ENCODE measurements around the gene CYP2J2. TPM values are rescaled to one million over a fixed set of nuclear protein-coding genes. Genes with fewer than 3 reads are reported as not detected.
A peak's percentile ranks its signal among the peaks of the same experiment; 100 is the strongest.
"Not testable (repeated sequence)": the region's sequence is repeated elsewhere in the genome, so short reads cannot be mapped to it uniquely, and the experiment has no call there.

The CYP2J2 gene, protein sequence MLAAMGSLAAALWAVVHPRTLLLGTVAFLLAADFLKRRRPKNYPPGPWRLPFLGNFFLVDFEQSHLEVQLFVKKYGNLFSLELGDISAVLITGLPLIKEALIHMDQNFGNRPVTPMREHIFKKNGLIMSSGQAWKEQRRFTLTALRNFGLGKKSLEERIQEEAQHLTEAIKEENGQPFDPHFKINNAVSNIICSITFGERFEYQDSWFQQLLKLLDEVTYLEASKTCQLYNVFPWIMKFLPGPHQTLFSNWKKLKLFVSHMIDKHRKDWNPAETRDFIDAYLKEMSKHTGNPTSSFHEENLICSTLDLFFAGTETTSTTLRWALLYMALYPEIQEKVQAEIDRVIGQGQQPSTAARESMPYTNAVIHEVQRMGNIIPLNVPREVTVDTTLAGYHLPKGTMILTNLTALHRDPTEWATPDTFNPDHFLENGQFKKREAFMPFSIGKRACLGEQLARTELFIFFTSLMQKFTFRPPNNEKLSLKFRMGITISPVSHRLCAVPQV
- 10 to 100 TPM; 31.1 to 61.6 TPM for total RNA-seq
- long read RNA-seq, transcript CYP2J2-201 (9 exons, 1,896 nt), result major isoform, 71 of 87 reads
- long read RNA-seq, transcript CYP2J2-202 (8 exons, 1,667 nt), result minor isoform, 7 of 87 reads
- long read RNA-seq, partial matches to known transcripts, result 3 of 87 reads
- long read RNA-seq, other reads (novel, unspliced or antisense), result 4 of 87 reads

DNA sequence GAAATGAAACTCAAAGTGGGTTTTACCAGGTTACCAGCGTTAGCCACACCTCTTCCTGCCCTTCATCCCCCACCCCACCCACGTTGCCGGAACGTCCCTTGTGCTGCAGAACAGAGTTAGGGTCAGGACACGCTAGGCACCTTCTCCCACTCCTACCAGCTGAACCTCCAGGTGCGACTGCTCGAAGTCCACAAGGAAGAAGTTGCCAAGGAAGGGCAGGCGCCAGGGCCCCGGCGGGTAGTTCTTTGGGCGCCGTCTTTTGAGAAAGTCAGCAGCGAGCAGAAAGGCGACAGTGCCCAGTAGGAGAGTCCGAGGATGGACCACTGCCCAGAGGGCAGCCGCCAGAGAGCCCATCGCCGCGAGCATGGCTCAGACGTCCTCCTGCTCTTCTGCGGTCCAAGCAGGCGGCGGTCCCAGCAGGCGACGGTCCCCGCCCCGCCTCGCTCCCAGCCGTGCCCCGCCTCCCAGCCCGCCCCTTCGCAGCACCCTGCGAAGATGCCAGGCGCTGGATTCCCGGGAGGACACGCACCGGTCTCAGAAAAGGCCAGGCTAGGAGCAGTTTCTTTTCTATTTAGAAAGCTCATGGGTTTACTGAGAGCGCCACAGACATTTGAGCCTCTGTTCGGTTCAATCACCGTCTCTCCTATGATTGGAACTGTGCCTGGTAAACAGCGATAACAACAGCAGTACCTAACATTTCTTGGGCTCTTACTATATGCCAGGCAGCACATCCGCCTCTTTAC, at the start of gene CYP2J2:
Gene CYP2J2, minus strand, starts transcription at position 393 of the 743 bp plus-strand sequence. Its CDS starts 27 bp downstream, at position 366.
- DNase-seq, result peak; percentile 75 to 80
- peak; percentile 98 for ATAC-seq
- intact Hi-C loops (cut with DNase I, micrococcal nuclease), result no loop called here

DNA sequence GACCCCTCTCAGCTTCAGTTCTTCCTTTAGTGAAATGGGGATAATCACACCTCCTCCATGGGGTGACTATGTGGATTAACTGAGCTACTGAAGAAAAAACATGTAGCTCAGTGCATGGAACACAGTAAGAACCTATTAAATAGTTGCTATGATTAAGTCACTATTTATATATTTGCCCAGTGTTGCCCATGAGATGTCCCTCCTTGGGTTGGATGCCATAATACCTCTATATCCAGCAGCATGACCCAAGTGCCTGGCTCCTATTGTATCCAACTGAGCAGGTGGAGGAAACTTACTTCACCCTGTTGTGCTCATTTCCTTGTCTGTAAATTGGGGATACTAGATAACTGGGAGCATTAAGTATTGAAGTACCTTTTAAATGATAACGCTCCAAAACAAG, 47.1 kb upstream of the CYP2J2 start:
- intact Hi-C loops (cut with DNase I, micrococcal nuclease), result loop anchor here in 1 of 2 donors (10.0 kb wide), 2 partner anchors 1071 to 1881 kb away; no protein-coding TSS in a partner anchor
- ATAC-seq (no peak), DNase-seq (no peak)

DNA sequence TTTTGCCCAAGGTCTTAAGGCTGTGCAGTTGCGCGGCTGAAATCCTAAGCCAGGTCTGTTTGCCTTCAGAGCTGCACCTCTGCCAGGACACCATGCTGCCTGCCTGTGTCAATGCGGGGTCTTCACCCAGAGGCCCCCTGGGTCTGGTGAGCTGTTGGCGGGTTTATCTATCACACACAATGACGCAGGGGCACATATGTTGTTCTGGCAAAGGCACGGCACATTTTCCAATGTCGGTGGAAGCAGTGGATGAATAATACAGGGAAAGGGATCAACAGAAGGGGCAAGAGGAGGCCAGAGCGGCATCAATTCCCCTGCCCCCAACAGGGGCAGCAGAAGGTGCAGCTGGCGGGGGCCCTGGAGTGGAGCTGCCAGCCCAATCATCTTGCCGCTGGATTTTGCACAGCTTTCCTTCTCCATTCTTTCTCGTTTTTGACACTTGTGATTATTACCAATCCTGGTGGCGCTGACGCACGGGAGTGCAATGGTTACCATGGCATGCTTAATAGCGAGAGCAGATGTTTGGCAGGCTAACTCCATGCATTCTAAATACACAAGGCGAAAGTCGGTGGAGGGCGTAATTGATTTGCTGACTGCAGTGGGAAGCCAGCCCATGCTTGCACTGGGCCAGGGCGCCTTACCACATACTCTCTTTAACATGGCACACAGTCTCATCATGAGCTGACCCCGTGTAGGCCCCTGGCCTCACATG, 45.8 kb upstream of the CYP2J2 start:
- intact Hi-C loops (cut with DNase I, micrococcal nuclease), result loop anchor here in 1 of 2 donors (10.0 kb wide), 2 partner anchors 1072 to 1882 kb away; no protein-coding TSS in a partner anchor
- DNase-seq (no peak), ATAC-seq (no peak)

DNA sequence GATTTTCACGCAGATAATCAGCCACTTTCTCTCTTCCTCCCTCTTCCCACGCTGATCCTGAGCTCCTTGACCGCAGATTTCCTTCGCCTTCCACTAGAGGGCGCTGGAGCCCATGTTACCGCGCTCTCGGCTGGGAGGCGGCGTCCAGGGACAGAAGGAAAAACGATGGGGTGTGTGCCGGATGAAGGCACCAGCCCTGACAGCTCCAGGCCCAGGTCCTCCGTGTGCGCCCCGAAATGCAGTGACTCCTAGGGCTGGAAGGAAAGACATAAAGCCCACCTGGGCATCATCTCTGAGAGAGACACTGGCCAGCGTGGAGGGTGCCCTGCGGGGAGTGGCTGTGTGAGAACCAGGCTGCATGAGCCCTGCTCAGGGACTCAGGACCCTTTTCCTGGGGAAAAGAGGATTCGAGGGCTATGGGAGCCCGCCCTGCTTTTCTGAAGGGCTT, 44.9 kb upstream of the CYP2J2 start:
- intact Hi-C loops (cut with DNase I, micrococcal nuclease), result loop anchor here in 1 of 2 donors (10.0 kb wide), 2 partner anchors 1073 to 1883 kb away; no protein-coding TSS in a partner anchor
- DNase-seq, result peak; percentile 62 to 77
- ATAC-seq, result peak; percentile 86

DNA sequence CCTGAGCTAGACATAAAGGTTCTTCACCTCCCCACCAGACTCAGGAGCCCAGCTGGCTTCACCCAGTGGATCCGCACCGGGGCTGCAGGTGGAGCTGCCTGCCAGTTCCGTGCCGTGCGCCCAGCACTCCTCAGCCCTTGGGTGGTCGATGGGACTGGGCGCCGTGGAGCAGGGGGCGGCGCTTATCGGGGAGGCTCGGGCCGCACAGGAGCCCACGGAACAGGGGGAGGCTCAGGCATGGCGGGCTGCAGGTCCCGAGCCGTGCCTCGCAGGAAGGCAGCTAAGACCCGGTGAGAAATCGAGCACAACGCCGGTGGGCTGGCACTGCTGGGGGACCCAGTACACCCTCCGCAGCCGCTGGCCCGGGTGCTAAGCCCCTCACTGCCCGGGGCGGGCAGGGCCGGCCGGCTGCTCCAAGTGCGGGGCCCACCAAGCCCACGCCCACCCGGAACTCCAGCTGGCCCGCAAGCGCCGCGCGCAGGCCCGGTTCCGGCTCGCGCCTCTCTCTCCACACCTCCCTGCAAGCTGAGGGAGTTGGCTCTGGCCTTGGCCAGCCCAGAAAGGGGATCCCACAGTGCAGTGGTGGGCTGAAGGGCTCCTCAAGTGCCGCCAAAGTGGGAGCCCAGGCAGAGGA, 43.1 kb upstream of the CYP2J2 start:
- not testable (repeated sequence) for DNase-seq, ATAC-seq
- intact Hi-C loops (cut with DNase I, micrococcal nuclease), result loop anchor here in 1 of 2 donors (10.0 kb wide), 2 partner anchors 1075 to 1885 kb away; no protein-coding TSS in a partner anchor

DNA sequence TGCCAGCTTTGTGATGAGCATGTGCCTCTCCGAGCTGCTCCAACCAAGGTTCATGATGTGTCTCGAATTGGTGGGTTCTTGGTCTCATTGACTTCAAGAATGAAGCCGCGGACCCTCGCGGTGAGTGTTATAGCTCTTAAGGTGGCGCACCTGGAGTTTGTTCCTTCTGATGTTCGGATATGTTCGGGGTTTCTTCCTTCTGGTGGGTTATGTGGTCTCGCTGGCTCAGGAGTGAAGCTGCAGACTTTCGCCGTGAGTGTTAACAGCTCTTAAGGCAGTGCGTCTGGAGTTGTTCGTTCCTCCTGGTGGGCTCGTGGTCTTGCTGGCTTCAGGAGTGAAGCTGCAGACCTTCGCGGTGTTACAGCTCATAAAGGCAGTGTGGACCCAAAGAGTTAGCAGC, 42.2 kb upstream of the CYP2J2 start:
- ATAC-seq; DNase-seq; intact Hi-C loops (cut with DNase I, micrococcal nuclease): not testable (repeated sequence)

DNA sequence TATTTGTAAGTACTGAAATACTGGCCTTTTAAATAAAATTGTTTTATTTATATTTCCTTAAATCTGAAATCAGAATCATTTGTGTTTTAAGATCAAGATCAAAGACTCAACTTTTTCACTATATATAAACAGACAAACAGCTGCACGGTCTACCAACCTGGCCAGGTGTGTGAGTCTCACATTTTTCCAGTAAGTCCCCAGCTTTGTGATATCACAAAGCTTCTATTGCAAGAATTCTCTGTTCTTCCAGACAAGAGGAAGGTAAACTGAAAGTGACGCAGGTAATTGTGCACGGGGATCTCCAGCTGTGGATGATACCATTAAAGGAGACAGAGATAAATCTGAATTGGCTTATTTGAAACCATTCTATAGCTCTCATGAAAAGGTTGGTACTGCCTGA, 41.2 kb upstream of the CYP2J2 start:
- ATAC-seq (peak; percentile 20), DNase-seq (no peak)
- intact Hi-C loops (cut with DNase I, micrococcal nuclease), result no loop called here

DNA sequence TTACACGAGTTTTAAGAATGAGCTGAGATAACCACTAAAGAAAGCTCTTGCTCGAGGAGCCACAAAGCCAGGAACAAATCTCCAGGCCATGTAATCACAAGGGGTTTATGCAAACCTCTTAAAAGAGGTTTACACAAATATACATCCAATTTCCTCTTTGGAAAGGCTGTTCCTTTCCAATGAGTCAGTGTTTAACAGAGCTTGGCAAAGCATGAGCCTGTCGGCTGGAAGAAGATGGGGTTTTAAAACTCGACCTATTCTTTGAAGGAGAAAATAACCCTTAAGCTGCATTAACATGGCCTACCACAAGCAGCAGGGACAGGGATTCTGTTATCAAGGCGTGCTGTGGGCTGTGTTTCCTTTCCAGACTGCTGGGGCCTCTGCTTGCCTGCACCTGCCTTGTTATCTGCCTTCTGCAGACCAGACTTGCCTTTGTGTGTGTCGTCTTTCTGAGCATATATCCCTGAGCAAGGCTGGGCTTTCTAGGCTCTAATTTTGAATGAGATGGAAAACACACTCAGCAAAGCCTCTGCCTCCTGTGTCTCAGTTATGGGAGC, 40.6 kb upstream of the CYP2J2 start:
- peak; percentile 62 for ATAC-seq
- intact Hi-C loops (cut with DNase I, micrococcal nuclease), result no loop called here
- no peak for DNase-seq

DNA sequence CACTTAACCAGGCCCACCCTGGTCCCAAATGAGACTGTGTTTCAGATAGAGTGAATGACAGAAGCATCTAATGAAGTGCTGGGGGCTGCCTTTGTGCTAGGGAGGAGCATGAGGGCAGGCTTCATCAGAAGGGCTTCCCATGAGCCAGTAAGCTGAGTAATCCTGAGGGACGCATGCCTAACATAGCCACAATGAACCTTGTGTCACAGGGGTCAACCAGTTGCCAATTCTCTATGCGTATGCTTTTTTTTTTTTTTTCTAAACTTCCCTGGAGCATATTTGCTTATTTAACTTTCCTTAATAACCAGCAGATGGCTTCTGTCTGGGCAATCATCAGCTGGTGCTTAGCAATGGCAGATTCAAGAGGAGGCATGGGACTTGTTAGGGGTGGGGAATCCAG, 25.5 kb upstream of the CYP2J2 start:
- intact Hi-C loops (cut with DNase I, micrococcal nuclease), result no loop called here
- ATAC-seq, result no peak
- no peak for DNase-seq

DNA sequence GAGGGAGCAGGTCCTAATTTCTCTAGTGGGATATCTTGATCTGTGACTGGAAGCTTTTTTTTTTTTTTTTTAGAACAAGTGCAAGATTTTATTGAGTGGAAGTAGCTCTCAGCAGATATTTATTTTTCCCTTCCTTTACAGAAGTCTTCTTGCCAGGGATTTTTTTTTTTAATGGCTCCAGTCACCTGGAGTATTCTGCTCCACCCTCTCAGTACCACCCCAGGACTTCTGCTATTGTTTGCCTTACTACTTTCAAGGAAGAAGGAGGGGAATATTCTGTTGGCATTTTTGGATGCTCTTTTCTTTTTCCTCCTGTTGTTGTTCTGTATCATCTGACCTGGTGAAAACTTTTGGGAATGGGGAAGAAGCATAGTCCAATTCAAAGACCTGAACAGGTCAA, 23.1 kb upstream of the CYP2J2 start:
- intact Hi-C loops (cut with DNase I, micrococcal nuclease), result loop anchor here in 1 of 2 donors (5.0 kb wide), 1 partner anchor 72 kb away; no protein-coding TSS in a partner anchor
- no peak for DNase-seq
- ATAC-seq, result peak; percentile 81

DNA sequence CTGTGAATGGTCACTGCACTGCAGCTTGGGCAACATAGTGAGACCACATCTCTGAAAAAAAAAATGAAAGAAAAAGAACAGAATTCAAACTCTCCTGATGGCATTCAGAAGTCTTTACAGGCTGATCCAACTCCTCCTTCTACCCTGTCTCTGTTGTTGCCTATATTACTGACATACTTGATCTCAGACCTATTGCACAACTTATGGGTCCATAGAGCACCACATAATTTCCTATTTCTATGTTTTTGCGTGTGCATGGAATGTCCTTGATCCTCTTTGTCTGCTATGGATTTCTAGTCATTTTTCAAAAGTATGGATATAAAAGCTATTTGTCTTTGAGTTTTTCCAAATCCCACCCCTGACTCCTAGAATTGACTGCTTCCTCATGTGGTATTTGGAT, 22.4 kb upstream of the CYP2J2 start:
- DNase-seq (no peak), ATAC-seq (no peak)
- intact Hi-C loops (cut with DNase I, micrococcal nuclease), result loop anchor here in 1 of 2 donors (5.0 kb wide), 1 partner anchor 72 kb away; no protein-coding TSS in a partner anchor

DNA sequence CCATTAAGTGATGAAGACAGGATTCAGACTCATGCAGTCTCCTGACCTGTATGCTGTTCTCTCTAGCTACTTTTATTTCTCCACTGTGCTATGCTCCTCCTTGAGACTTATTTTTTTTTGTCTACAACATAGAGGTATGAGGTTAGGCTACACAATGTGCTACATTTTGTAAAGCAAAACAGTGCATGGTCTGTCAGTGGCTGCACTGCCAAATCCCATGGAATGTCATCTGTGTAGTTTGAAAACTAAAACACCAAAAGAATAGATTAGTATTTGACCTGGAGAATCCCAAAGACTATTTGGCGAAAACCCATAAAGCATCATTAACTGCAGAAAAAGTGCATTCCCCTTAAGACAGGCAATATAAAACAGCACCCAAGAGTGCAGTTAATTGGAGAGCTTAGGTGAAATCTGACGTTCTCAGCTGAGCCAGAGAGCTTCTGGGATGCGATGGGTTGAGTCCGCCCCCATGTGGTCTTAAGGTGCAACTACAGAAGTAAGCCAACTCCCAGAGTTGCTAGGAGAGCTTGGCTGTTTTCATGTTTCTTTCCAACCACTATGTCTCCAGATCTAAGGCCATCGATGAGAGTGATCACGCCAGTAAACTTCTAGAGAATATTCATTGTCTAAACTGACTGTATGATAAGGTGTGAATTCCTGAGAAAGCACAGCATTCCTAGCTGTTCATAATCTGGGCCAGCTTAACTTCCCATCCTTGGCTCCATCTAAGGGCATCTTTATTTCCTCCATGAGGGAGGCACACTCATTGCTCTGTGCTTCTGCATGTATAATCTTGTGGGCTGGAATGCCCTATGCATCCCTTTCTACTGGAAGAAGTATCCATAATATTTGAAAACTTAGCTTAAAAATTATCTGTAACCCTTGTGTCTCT, 20.7 kb upstream of the CYP2J2 start:
- DNase-seq (peak in 1 of 2 donors; percentile 50), ATAC-seq (peak; percentile 85)
- intact Hi-C loops (cut with DNase I, micrococcal nuclease), result loop anchor here in 1 of 2 donors (5.0 kb wide), 1 partner anchor 70 kb away; no protein-coding TSS in a partner anchor

DNA sequence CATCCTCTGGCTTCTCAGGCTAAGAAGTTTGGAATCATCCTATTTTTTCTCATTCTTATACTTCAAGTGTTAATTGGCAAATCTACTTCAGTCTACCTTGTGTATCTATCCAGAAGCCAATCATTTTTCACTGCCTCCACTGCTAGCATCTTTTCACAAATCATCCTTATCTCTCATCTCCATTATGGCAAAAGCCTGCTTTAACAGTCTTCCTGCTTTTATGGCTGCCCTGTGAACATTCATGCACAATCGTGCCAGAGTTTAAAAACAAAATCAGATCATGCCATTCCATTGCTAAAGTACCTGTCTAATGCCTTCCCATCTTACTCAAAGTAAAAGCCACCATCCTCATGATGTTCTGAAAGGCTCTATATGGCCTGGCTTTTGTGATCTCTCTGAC, 19.2 kb upstream of the CYP2J2 start:
- ATAC-seq (no peak), DNase-seq (no peak)
- intact Hi-C loops (cut with DNase I, micrococcal nuclease), result loop anchor here in 1 of 2 donors (5.0 kb wide), 1 partner anchor 68 kb away; no protein-coding TSS in a partner anchor

DNA sequence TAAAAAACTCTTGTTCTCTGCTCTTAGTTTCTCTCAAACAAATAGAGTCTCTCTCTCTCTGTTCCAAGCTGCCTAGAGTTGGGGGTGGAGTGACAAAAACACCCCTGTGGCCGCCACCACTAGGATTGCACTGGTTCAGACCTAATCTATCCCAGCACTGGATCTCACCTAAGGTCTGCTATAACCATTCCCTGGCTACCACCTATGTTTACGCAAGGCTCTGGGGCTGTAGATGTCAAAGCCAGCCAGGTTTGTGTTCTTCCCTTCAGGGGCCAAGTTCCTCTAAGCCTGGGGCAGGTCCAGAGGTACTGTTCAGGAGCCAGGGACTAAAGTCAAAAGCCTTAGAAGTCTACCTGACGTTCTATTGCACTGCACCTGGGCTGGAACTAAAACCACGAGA, 12.8 kb upstream of the CYP2J2 start:
- DNase-seq (no peak), ATAC-seq (no peak)
- intact Hi-C loops (cut with DNase I, micrococcal nuclease), result no loop called here

DNA sequence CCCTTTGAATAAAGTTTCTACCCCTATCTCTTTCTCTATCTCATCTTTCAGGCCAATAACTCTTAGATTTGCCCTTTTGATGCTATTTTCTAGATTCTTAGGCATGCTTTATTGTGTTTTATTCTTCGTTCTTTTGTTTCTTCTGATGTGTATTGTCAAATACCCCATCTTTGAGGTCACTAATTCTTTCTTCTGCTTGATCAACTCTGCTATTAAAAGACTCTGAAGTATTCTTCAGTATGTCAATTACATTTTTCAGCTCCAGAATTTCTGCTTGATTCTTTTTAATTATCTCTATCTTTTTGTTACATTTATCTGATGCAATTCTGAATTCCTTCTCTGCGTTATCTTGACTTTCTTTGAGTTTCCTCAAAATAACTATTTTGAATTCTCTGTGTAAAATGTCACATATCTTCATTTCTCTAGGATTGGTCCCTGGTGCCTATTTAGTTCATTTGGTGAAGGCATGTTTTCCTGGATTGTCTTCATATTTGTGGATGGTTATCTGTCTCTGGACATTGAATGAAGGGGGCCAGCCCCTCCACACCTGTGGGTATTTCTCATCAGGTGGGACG, 11.2 kb upstream of the CYP2J2 start:
- intact Hi-C loops (cut with DNase I, micrococcal nuclease), result no loop called here
- ATAC-seq (no peak), DNase-seq (no peak)

DNA sequence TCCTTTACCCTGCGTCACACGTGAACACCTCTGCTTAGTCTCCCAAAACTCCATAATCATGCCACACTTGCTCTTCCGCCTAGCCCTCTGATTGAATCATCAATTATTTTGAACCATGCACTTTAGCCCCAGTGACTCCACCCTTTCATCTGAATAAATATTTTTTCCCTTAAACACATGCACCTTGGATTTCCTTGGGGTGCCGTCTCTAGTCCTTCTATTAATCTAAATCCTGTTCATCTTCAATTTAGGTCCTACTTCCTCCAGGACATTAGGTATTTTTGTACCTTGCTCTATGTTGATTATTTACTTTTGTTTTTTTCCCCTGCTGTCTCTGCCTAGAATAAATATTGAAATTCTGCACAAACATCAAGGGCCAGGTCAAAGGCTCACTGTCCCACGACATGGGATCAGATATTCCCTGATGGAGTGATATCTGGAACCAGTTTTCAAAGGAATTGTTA, 9.8 kb upstream of the CYP2J2 start:
- ATAC-seq (no peak), DNase-seq (no peak)
- intact Hi-C loops (cut with DNase I, micrococcal nuclease), result no loop called here
